NCI-H510A treated with DMSO at 0.1 percent for 48 hours (cell line): ENCODE data around the gene EDEM1.

Experiments
- DNase-seq: peaks from one replicate; lab custom pipeline; 2025; lab: John Stamatoyannopoulos, UW

EDEM1 gene

GRCh38 chr3:5198986-5199731, 11.7 kb downstream of the EDEM1 start:
- no peak for DNase-seq

GRCh38 chr3:5201536-5201935, 14.0 kb downstream of the EDEM1 start:
- no peak for DNase-seq

GRCh38 chr3:5202222-5202621, 14.7 kb downstream of the EDEM1 start:
- no peak for DNase-seq

- no peak for DNase-seq
Measured at GRCh38 chr3:5205165-5205941, 17.8 kb downstream of the EDEM1 start.

GRCh38 chr3:5210926-5211325, 23.4 kb downstream of the EDEM1 start:
- peak; percentile 11 for DNase-seq

- no peak for DNase-seq
Measured at GRCh38 chr3:5212628-5213573, 25.4 kb downstream of the EDEM1 start.

GRCh38 chr3:5213574-5213966, 26.1 kb downstream of the EDEM1 start:
- DNase-seq, result no peak

- no peak for DNase-seq
Measured at GRCh38 chr3:5214352-5214751, 26.8 kb downstream of the EDEM1 start.

GRCh38 chr3:5217824-5218595, 30.5 kb downstream of the EDEM1 start:
- no peak for DNase-seq

- DNase-seq, result no peak
Measured at GRCh38 chr3:5218815-5219214, 31.3 kb downstream of the EDEM1 start.

- no peak for DNase-seq
Measured at GRCh38 chr3:5219216-5219615, 31.7 kb downstream of the EDEM1 start.

- DNase-seq, result no peak
Measured at GRCh38 chr3:5220193-5220592, 32.7 kb downstream of the EDEM1 start.

GRCh38 chr3:5220667-5221431, 33.3 kb downstream of the EDEM1 start:
- DNase-seq, result no peak

GRCh38 chr3:5221701-5222100, 34.2 kb downstream of the EDEM1 start:
- DNase-seq, result no peak

GRCh38 chr3:5222283-5223005, 34.9 kb downstream of the EDEM1 start:
- DNase-seq, result no peak

GRCh38 chr3:5226783-5227182, 39.3 kb downstream of the EDEM1 start:
- no peak for DNase-seq

- no peak for DNase-seq
Measured at GRCh38 chr3:5227812-5228211, 40.3 kb downstream of the EDEM1 start.

GRCh38 chr3:5229414-5229813, 41.9 kb downstream of the EDEM1 start:
- DNase-seq, result no peak

GRCh38 chr3:5231074-5231473, 43.6 kb downstream of the EDEM1 start:
- DNase-seq, result peak; percentile 10

GRCh38 chr3:5231487-5231886, 44.0 kb downstream of the EDEM1 start:
- no peak for DNase-seq
